OCI-LY3 (cell line): ENCODE results near the gene ACIN1.

Experiments
- CTCF ChIP-seq: fragments of 200-600, 300-600 bp; sonication (generic); IDR thresholded peaks from 2 replicates; pipeline ENCODE4 v1.5.1; 2014; ENCODE audit warnings: antibody characterized with exemption, low read length, low read depth
- EZH2phosphoT487 ChIP-seq: fragments of 200-600 bp; shearing (Covaris generic); IDR thresholded peaks from 2 replicates; pipeline ENCODE4 v1.6.1; 2018; ENCODE audit warnings: antibody characterized with exemption, mixed run types, low read depth

- TF ChIP-seq CTCF (no peak), EZH2phosphoT487 (no peak)
Measured at GRCh38 chr14:23142826-23143225, 47.9 kb upstream of the ACIN1 start.
